Uterus (tissue), 4 donors: ENCODE data around the gene MAP7D2. TPM values are rescaled to one million over a fixed set of nuclear protein-coding genes. Genes with fewer than 3 reads are reported as not detected.

Experiments
- DNase-seq, 2 donors: peaks; one replicate each; pipeline ENCODE4 v3.0.0-alpha.2; 2019 to 2020
- H3K27ac ChIP-seq, 2 donors: fragments of 200-600 bp; sonication (generic); 1 replicate in 1 of 2; 2 replicates in 1 of 2; pipeline ENCODE4 v1.5.1; 2016 to 2018
- H3K27me3 ChIP-seq, 2 donors: fragments of 200-600 bp; sonication (generic); one replicate each; pipeline ENCODE4 v1.5.1; 2018 to 2019; ENCODE audit warnings: control low read depth in 1 of 2
- H3K36me3 ChIP-seq, 2 donors: fragments of 200-600 bp; sonication (generic); one replicate each; pipeline ENCODE4 v1.5.1; 2019; ENCODE audit warnings: control low read depth in 1 of 2
- H3K4me1 ChIP-seq, 2 donors: fragments of 200-600 bp; sonication (generic); one replicate each; pipeline ENCODE4 v1.5.1; 2018 to 2019; ENCODE audit warnings: control low read depth in 1 of 2
- H3K4me3 ChIP-seq, 2 donors: fragments of 200-600 bp; sonication (generic); 1 replicate in 1 of 2; 2 replicates in 1 of 2; pipeline ENCODE4 v1.5.1; 2018 to 2019; ENCODE audit warnings: mild to moderate bottlenecking in 1 of 2
- H3K9me3 ChIP-seq, 2 donors: fragments of 200-600 bp; sonication (generic); one replicate each; pipeline ENCODE4 v1.5.1; 2019; ENCODE audit warnings: control low read depth in 1 of 2
- POLR2A ChIP-seq, 2 donors: fragments of 450-650 bp; IDR thresholded peaks; one replicate each; pipeline ENCODE4 v1.6.1; 2016; ENCODE audit warnings: antibody characterized with exemption in 2 of 2, mild to moderate bottlenecking in 1 of 2, moderate library complexity in 1 of 2
- intact Hi-C: fragments of 100-400 bp; cut with DNase I; formaldehyde crosslinking; loops from one replicate; pipeline ENCODE4 v1.15.1; 2023; ENCODE audit warnings: low total_unique reads
- total RNA-seq, 4 donors: library from RNA; depleted of rRNA in 3 of 4; stranded (reverse); fragments of >200 nt in 3 of 4; gene quantifications; one replicate each; pipeline versions ENCODE4 v1.1.0 to v1.2.4, GENCODE V29; 2014 to 2023
- TF ChIP-seq, protein P1 (sequence below), 4 experiments: fragments of 200-600 bp in 2 of 4; fragments of 450-650 bp in 2 of 4; sonication (generic) in 2 of 4; IDR thresholded peaks; one replicate each; pipeline ENCODE4 v1.5.1; 2016 to 2019; ENCODE audit warnings: antibody characterized with exemption in 4 of 4, mild to moderate bottlenecking in 2 of 4, moderate library complexity in 1 of 4
- donor health status: DM: yes; HTN: yes; CAD: no.

MAP7D2 gene
- total RNA-seq, 4 donors from 2014 or later = 0.55 to 1.2 (median 0.88) TPM; not detected in 1

DNA sequence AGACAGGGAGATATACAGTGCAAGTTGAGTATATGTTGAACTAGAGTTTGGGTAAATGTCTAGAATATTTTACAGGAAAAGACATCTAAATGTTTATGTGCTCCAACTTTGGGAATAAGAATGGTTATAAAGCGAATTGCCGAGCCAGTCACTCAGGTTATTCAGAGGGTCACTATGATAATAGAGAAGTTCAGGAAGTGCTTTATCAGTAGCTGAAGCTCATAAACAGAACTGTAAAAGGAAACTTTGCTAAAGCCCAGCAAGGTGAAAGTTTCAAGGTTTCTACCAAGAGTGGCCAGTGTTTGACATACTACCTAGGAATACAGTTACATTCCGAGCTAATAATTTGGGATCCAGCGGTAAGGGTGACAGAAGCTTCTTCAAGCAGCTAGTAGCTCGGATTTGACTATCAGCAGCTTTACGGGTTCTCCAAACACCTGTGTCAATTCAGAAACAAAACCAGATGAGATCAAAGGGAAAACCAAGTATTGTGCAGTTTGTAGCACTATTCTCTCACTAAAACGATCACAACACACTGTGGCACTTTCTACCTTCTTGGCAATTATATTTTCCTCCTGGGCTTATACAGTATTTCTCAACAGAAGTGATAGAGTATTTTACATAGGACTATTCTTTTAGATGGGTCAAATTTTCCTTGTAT lies 108.6 kb downstream of the MAP7D2 start:
- H3K27ac ChIP-seq = no peak overlapping the region
- H3K9me3 ChIP-seq = no peaks in the 10 kb centered on the region
- H3K36me3 ChIP-seq = no peaks in the 10 kb centered on the region
- no peak for DNase-seq
- H3K4me3 ChIP-seq = no peak overlapping the region
- intact Hi-C loops = no loop called here
- no peaks in the 10 kb centered on the region for H3K4me1 ChIP-seq
- no peak for TF ChIP-seq POLR2A (IDR thresholded peaks at IDR 0.05)
- TF ChIP-seq, protein P1, sequence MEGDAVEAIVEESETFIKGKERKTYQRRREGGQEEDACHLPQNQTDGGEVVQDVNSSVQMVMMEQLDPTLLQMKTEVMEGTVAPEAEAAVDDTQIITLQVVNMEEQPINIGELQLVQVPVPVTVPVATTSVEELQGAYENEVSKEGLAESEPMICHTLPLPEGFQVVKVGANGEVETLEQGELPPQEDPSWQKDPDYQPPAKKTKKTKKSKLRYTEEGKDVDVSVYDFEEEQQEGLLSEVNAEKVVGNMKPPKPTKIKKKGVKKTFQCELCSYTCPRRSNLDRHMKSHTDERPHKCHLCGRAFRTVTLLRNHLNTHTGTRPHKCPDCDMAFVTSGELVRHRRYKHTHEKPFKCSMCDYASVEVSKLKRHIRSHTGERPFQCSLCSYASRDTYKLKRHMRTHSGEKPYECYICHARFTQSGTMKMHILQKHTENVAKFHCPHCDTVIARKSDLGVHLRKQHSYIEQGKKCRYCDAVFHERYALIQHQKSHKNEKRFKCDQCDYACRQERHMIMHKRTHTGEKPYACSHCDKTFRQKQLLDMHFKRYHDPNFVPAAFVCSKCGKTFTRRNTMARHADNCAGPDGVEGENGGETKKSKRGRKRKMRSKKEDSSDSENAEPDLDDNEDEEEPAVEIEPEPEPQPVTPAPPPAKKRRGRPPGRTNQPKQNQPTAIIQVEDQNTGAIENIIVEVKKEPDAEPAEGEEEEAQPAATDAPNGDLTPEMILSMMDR (IDR thresholded peaks at IDR 0.05) = no peak
- no peaks in the 10 kb centered on the region for H3K27me3 ChIP-seq

DNA sequence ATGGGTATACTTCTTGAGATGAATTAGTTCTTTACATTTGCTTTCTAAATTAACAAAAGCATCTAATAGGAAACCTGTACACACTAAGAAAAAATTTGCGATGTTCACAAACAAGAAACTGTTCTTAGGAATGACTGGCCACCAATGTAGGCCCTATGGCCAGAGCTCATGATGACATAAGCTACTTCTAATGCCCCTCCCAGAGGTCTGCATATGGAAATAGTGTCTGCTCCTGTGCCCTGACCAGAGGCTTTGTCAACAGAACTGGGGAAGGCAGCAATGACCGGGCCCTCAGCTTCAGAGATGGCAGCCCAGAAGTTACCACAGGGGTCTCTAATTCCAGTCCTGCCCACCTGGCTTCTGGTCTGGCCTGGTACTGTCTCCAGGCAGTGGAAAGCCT lies 110.8 kb downstream of the MAP7D2 start:
- Histone ChIP-seq H3K4me3 (no peak overlapping the region), H3K27me3 (no peaks in the 10 kb centered on the region), H3K9me3 (no peaks in the 10 kb centered on the region), H3K36me3 (no peaks in the 10 kb centered on the region), H3K27ac (no peak overlapping the region), H3K4me1 (no peaks in the 10 kb centered on the region)
- DNase-seq = no peak
- TF ChIP-seq POLR2A (IDR thresholded peaks at IDR 0.05) = no peak
- TF ChIP-seq, protein P1 (IDR thresholded peaks at IDR 0.05) = no peak
- intact Hi-C loops = no loop called here

DNA sequence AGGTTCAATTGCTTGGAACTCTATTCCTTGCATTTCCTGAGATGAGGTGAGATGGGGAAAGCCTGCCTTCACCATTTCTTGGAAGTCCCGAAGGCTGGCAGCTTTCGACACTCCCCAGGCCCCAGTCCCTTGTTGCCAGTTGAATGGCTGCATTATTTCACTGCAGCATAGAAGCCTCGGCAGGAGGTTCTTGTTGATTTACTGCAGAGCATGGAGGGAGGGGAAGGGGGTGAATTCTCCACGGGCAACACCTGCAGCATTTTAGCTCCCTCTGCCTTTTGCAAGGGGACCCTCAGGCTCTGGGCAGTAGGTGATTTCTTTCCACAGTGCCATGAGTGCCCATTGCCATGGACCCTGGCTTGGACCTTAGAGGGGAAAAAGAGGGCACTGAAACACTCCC lies 115.1 kb downstream of the MAP7D2 start:
- H3K36me3 ChIP-seq = no peaks in the 10 kb centered on the region
- no peak for DNase-seq
- H3K9me3 ChIP-seq = no peaks in the 10 kb centered on the region
- H3K27me3 ChIP-seq = no peaks in the 10 kb centered on the region
- H3K27ac ChIP-seq = no peak overlapping the region
- H3K4me3 ChIP-seq = no peak overlapping the region
- H3K4me1 ChIP-seq = no peaks in the 10 kb centered on the region
- TF ChIP-seq, protein P1 (IDR thresholded peaks at IDR 0.05) = no peak
- TF ChIP-seq POLR2A (IDR thresholded peaks at IDR 0.05) = no peak
- intact Hi-C loops = no loop called here

DNA sequence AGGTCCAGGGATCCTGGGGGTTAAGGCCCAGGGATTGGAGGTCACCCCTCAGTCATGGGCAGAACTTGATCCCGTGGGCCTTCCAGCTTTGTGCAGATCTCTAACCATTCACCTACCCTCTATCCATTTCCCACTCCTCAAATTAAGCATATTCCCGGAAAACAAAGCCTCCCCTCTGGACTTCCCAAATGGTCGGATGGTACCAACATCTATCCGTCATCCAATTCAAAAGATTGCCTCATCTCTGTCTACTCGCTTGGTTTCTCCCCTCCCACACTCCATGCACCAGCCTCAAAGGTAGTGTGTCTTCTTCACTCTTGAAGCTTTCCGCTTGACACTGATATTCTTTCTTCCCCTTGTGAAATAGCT lies 125.4 kb downstream of the MAP7D2 start:
- peak overlapping the region; percentile 61 to 73 for H3K27ac ChIP-seq
- TF ChIP-seq, protein P1 (IDR thresholded peaks at IDR 0.05) = no peak
- no peak for TF ChIP-seq POLR2A (IDR thresholded peaks at IDR 0.05)
- intact Hi-C loops = no loop called here
- peak overlapping the region; percentile 11 to 61 for H3K4me3 ChIP-seq
- no peaks in the 10 kb centered on the region for H3K9me3 ChIP-seq
- no peaks in the 10 kb centered on the region for H3K36me3 ChIP-seq
- no peaks in the 10 kb centered on the region for H3K27me3 ChIP-seq
- DNase-seq = no peak
- no peaks in the 10 kb centered on the region for H3K4me1 ChIP-seq

DNA sequence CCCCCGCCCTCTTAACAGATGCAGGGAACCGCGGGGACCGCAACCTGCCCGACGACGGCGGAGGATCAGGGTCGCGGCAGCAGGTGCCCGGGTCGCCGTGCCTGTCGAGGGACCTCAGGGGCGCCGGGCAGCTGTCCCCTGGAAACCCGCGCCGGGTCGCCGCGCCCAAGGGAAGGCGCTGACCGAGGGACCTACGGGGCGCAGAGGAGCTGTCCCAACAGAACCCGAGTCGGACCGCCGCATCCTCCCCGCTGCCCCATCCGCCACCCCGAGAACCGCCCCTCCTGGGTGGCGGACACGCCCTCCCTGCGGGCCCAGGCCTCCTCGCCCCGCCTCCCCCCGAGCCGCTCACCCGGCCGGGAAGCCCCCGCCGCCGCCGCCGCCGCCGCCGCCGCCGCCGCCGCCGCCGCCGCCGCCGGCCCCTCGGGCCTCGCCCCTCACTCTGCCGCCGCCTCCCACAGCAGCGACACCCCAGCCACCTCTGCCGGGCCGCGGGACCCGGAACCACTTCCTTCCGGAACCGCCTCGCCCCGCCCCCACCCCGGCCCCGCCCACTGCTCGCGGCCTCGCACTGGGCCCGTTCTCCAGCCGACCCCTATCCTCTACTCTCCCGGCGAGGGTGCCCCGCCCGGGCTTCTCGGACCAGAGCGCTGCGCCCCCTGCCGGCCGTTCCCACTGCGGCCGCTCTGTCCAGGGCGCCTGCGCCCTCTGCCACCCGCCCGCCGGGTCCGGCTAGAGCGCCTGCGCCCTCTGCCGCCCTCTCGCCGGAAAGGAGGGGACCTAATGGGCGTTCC lies 126.0 kb downstream of the MAP7D2 start, which contains the start of gene BCLAF3:
Gene BCLAF3 (minus strand): TSS at position 506 of the 794 bp plus-strand sequence. CDS start 20,797 bp downstream, outside the sequence.
- intact Hi-C loops = no loop called here
- peak within 1 kb of the TSS; percentile 67 to 80 for H3K27ac ChIP-seq

More for the DNA sequence above, 126.0 kb downstream of the MAP7D2 start, which contains the start of gene BCLAF3:
- H3K4me3 ChIP-seq = peak within 1 kb of the TSS; percentile 59 to 61
- peak; percentile 86 to 91 for DNase-seq
- no peaks in the 10 kb centered on the region for H3K27me3 ChIP-seq
- no peaks in the 10 kb centered on the region for H3K4me1 ChIP-seq
- H3K9me3 ChIP-seq = no peaks in the 10 kb centered on the region
- TF ChIP-seq, protein P1 (IDR thresholded peaks at IDR 0.05) = peak; percentile 70 to 88 (median 86)
- no peak for TF ChIP-seq POLR2A (IDR thresholded peaks at IDR 0.05)
- no peaks in the 10 kb centered on the region for H3K36me3 ChIP-seq
